Smooth muscle cell of the umbilical artery (primary cell): ENCODE measurements around the gene SCO2. TPM values are rescaled to one million over a fixed set of nuclear protein-coding genes. Genes with fewer than 3 reads are reported as not detected.

Experiments used
- total RNA-seq: library from RNA; depleted of rRNA; stranded (reverse); fragments of >200 nt; gene quantifications from 2 replicates; pipeline ENCODE4 v1.2.3, GENCODE V29; 2014

The SCO2 gene, protein sequence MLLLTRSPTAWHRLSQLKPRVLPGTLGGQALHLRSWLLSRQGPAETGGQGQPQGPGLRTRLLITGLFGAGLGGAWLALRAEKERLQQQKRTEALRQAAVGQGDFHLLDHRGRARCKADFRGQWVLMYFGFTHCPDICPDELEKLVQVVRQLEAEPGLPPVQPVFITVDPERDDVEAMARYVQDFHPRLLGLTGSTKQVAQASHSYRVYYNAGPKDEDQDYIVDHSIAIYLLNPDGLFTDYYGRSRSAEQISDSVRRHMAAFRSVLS
- 3.0 and 3.9 TPM in 2 replicates for total RNA-seq

DNA sequence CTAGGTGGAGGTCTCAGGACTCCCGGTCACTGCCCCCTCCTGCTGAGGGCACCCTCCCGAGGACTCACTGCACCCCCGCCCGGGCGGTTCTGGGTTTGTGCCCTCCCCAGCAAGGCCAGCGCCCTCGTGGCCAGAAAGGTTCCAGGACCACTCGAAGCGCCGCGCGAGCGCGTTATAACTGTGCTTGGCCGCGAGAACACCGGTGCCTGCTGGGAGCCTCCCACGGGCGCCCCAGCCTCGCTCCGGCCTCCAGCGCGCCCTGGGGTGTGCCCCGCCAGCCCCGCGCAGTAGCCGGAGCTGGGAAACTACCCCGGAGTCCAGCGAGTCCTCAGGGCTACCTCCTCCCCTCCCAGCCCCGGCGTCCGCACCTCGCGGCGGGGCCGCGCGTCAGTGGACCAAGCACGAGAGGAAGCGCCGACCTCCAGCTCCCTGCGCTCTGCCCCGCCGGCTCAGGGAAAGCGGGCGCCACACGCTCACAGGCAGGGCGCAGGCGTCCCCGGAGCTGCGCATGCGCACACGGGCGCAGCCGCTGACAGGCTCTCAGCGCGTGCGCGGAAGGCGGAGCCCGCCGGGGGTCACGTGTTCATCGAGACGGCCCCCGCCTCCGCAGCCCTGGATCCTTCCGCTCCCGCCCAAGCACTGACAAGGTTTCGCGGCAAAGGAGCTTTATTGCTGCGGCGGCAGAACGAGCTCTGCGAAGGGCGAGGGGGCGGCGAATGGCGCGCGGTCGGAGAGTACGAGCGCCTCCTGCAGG is at the start of gene SCO2:
SCO2 (minus strand) TSS at position 495 of the 754 bp plus-strand sequence. CDS start 1,187 bp downstream, outside the sequence.

GRCh38 chr22:50562523-50563412 is 37.4 kb upstream of the SCO2 start, which contains the start of gene SYCE3:
Gene SYCE3, minus strand, starts transcription at chr22:50562919. Its CDS starts 6,514 bp downstream, at chr22:50556405.

DNA sequence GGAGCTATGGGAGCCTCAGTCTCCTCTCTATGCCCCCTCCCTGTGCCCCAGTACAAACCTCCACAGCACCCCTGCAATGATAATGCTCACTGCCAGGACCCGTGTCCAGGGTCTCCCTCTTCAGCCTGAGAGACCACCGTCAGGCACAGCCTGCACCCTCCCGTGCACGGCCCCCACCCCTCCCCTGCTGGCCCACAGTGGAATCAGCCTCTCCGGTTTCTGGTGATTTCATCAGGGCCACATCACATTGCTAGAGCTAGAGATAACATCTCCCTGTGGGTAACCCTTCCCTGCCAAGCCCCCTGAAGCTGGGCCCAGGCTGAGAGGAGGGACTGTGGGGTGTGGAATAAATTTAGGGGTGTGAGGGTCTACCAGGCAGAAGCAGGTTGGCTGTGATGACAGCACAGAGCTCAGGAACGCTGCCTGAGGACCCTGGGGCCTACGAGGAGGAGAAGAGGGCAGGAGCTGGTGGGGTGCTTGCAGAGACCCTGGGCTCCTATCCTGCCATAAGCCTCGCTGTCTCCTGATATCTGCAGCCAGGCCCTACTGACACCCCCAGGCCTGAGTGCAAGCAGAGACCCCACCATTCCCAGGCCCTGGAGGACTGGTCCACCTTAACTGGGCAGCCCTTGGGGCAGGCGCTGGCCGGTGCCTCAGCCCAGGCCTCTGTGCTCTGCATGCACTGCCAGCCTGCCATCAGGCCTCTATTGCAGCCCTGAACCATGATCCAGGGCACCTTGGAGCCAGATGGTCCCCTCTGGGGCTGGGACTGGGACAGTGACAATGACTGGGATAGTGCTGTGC is 20.3 kb upstream of the SCO2 start, which contains the start of gene KLHDC7B:
KLHDC7B (plus strand) TSS at position 378 of the 804 bp plus-strand sequence; CDS start at position 723, 345 bp downstream.

GRCh38 chr22:50529897-50530579 is 4.6 kb upstream of the SCO2 start, which contains the start of gene TYMP:
Gene TYMP, minus strand, starts transcription at chr22:50530012. Its CDS starts 303 bp downstream, at chr22:50529709.

DNA sequence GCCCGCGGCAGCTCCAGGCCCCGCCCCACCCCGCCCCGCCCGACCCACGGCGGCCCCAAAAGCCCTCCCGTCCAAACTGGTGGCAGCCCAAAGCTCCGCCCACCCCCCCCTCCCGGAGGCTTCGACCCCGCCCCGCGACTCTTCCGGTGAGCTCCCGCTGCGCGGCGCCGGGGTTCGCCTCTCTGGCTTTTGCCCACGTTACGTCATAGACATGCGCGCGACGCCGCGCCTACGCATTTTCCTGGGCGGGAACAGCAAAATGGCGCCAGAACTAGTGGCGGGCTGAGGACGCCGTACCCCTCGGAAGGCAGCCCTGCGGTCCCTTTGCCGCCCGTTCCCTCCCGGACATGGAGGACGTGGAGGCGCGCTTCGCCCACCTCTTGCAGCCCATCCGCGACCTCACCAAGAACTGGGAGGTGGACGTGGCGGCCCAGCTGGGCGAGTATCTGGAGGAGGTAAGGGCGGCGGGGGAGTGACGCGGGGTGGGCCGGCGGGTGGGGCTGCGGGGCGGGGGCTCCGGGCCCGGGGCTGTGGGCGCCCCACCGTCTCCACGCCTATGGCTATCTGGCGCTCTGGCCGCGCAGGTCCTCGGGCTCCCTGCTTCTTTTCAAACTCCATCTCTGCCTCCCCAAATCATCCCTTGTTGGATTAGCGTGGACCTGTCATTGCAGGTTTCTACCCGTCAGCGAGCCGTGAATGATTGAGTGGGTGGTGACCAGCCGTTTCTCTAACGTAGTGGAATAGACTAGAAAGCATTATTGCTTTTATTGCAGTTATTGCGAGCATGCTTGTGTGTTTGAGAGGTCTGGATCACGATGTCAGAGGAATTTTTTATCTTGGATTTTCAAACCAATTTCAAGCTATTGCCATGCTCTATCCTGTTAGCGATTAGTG is 17.2 kb downstream of the SCO2 start, which contains the start of gene NCAPH2:
NCAPH2 (plus strand) TSS at position 234 of the 894 bp plus-strand sequence; CDS start at position 348, 114 bp downstream.

GRCh38 chr22:50507421-50507990 is 17.9 kb downstream of the SCO2 start, which contains the start of gene LMF2:
Gene LMF2, minus strand, starts transcription at chr22:50507702. Its CDS starts 27 bp downstream, at chr22:50507675.

DNA sequence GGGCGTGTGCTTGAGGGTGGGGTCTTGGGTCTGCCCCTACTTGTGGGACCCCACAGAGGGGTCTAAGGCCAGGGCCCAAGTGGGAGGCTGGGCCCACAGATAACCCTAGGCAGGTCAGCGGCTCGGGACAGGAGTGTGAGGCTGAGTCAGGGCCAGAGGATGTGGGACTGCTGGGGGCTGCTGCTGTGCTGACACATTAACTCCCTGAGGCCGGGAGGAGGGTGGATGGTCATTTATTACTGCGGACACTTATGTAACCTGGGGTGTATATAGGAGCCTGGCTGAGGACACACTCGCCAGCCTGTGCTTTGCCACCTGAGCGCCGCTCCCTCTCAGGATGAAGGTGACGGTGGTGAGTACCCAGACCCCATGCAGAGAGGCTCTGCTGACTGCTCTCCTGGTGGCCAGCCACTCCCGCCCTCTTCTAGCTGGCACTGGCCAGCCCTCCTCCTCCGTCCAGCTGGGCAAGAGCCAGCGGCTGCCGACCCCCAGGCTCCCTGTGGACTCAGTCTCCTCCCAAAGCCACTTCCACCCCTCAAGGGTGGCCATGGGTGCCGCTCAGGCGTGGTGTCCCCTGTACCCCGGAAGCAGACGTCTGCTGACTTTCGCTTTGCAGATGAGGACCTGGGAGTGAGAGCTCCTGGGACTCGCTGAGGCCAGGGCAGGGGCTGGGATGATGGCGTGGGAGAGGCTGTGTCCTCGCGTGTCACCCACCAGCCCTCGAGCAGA is 38.7 kb downstream of the SCO2 start, which contains the start of gene MIOX:
MIOX (plus strand) TSS at position 299 of the 729 bp plus-strand sequence; CDS start at position 338, 39 bp downstream.

GRCh38 chr22:50481440-50482106 is 43.8 kb downstream of the SCO2 start, which contains the start of gene ADM2:
Gene ADM2, plus strand, starts transcription at chr22:50481543. Its CDS starts 305 bp downstream, at chr22:50481848.

GRCh38 chr22:50474710-50475651 is 50.4 kb downstream of the SCO2 start, which contains the start of gene SBF1:
Gene SBF1, minus strand, starts transcription at chr22:50475035. Its CDS starts 195 bp downstream, at chr22:50474840.

Other genes with a start within 250 kb of the SCO2 start
- 185 and 257 TPM in 2 replicates for gene PLXNB2, start 218.0 kb downstream of the SCO2 start, total RNA-seq
- gene DENND6B, start 198.6 kb downstream of the SCO2 start, total RNA-seq, result 1.5 and 2.3 TPM in 2 replicates
- gene PPP6R2, start 182.3 kb downstream of the SCO2 start, total RNA-seq, result 60.3 and 68.0 TPM in 2 replicates
- gene SBF1, start 50.6 kb downstream of the SCO2 start, total RNA-seq, result 73.9 and 121 TPM in 2 replicates
- gene ADM2, start 44.1 kb downstream of the SCO2 start, total RNA-seq, result 6.5 and 7.6 TPM in 2 replicates
- gene MIOX, start 38.7 kb downstream of the SCO2 start, total RNA-seq, result not detected in 2 replicates
- 48.1 and 71.6 TPM in 2 replicates for gene LMF2, start 17.9 kb downstream of the SCO2 start, total RNA-seq
- gene NCAPH2, start 17.4 kb downstream of the SCO2 start, total RNA-seq, result 18.4 and 22.1 TPM in 2 replicates
- gene TYMP, start 4.4 kb upstream of the SCO2 start, total RNA-seq, result 17.9 and 89.7 TPM in 2 replicates
- 1.1 and 24.1 TPM in 2 replicates for gene KLHDC7B, start 20.3 kb upstream of the SCO2 start, total RNA-seq
- gene SYCE3, start 37.3 kb upstream of the SCO2 start, total RNA-seq, result not detected in 2 replicates
- 1.6 and 2.7 TPM in 2 replicates for gene CPT1B, start 52.8 kb upstream of the SCO2 start, total RNA-seq
- 13.2 and 26.1 TPM in 2 replicates for gene CHKB, start 57.3 kb upstream of the SCO2 start, total RNA-seq
- under 0.01 and 0.18 TPM in 2 replicates for gene MAPK8IP2, start 75.2 kb upstream of the SCO2 start, total RNA-seq
- 34.4 and 41.3 TPM in 2 replicates for gene ARSA, start 102.6 kb upstream of the SCO2 start, total RNA-seq
- 0.59 and 1.0 TPM in 2 replicates for gene SHANK3, start 147.2 kb upstream of the SCO2 start, total RNA-seq
- gene ACR, start 212.6 kb upstream of the SCO2 start, total RNA-seq, result not detected in 2 replicates